Measurements from ENCODE around the gene S100A9.
"Not testable (repeated sequence)": the region's sequence is repeated elsewhere in the genome, so short reads cannot be mapped to it uniquely, and the experiment has no call there.

Gene S100A9

GRCh38 chr1:153339802-153340201 lies 17.9 kb upstream of the S100A9 start:
- peaks cover 31% of the 10 kb centered on the region for H3K4me1 Mint-ChIP-seq
- CTCF ChIA-PET: no interaction called here
- H3K27ac Mint-ChIP-seq: no peak overlapping the region
- H3K9me3 Mint-ChIP-seq: no peaks in the 10 kb centered on the region
- DNase-seq: no peak
- H3K4me3 Mint-ChIP-seq: no peak overlapping the region
- H3K27me3 Mint-ChIP-seq: peaks cover 30% of the 10 kb centered on the region
- no peaks in the 10 kb centered on the region for H3K36me3 Mint-ChIP-seq

- H3K27me3 Mint-ChIP-seq: peaks cover 34% of the 10 kb centered on the region
- no peak overlapping the region for H3K4me3 Mint-ChIP-seq
- H3K27ac Mint-ChIP-seq: no peak overlapping the region
- H3K4me1 Mint-ChIP-seq: peaks cover 34% of the 10 kb centered on the region
- CTCF ChIA-PET: no interaction called here
- DNase-seq: no peak
- no peaks in the 10 kb centered on the region for H3K36me3 Mint-ChIP-seq
- no peaks in the 10 kb centered on the region for H3K9me3 Mint-ChIP-seq
These were observed 17.3 kb upstream of the S100A9 start for GRCh38 chr1:153340356-153340755.

DNA sequence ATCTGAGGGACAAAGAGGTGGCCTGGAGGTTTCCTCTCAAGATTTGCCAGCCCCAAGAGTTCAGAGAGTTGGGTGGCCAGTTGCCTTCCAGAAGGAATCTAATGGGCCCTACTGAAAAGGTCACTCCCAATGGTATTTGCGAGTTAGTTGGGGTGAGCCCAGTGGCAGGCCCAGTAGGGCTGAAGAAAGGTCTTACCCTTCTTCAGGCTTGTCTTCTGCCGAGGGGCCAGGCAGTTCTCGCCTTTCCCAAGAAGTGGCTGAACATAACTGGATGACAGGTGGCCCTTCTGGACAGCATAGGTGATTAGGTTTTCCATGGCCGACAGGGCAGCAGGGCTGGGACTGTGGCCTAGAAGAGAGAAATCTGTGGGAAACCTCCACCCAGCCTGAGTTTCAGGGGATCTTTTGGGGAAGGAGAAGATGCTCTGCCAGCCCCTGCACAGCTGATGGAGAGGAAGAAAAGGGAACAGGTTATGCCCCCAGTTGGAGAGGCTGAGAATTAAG lies 16.2 kb upstream of the S100A9 start:
- peaks cover 46% of the 10 kb centered on the region for H3K4me1 Mint-ChIP-seq
- CTCF ChIA-PET: interaction anchor here (2.8 kb wide), 1 partner anchor 11 kb away, joined by 18 read pairs; no protein-coding TSS in a partner anchor
- no peaks in the 10 kb centered on the region for H3K36me3 Mint-ChIP-seq
- H3K9me3 Mint-ChIP-seq: no peaks in the 10 kb centered on the region
- peaks cover 45% of the 10 kb centered on the region for H3K27me3 Mint-ChIP-seq
- no peak overlapping the region for H3K27ac Mint-ChIP-seq
- H3K4me3 Mint-ChIP-seq: no peak overlapping the region
- DNase-seq: no peak

- CTCF ChIA-PET: interaction anchor here (2.8 kb wide), 1 partner anchor 10 kb away, joined by 18 read pairs; no protein-coding TSS in a partner anchor
- Mint-ChIP-seq H3K9me3 (no peaks in the 10 kb centered on the region), H3K36me3 (no peaks in the 10 kb centered on the region), H3K4me1 (peaks cover 48% of the 10 kb centered on the region), H3K4me3 (no peak overlapping the region), H3K27ac (no peak overlapping the region), H3K27me3 (peaks cover 52% of the 10 kb centered on the region)
- no peak for DNase-seq
These were observed 15.5 kb upstream of the S100A9 start for GRCh38 chr1:153342178-153342577.

GRCh38 chr1:153343040-153343681 lies 14.5 kb upstream of the S100A9 start:
- CTCF ChIA-PET: interaction anchor here (1.0 to 2.8 kb wide), 3 partner anchors 9 to 152 kb away, joined by 3 to 18 read pairs (median 7); no protein-coding TSS in a partner anchor
- no peak for DNase-seq
- peaks cover 58% of the 10 kb centered on the region for H3K27me3 Mint-ChIP-seq
- H3K4me3 Mint-ChIP-seq: no peak overlapping the region
- H3K27ac Mint-ChIP-seq: no peak overlapping the region
- H3K9me3 Mint-ChIP-seq: no peaks in the 10 kb centered on the region
- H3K4me1 Mint-ChIP-seq: peaks cover 48% of the 10 kb centered on the region
- H3K36me3 Mint-ChIP-seq: no peaks in the 10 kb centered on the region

DNA sequence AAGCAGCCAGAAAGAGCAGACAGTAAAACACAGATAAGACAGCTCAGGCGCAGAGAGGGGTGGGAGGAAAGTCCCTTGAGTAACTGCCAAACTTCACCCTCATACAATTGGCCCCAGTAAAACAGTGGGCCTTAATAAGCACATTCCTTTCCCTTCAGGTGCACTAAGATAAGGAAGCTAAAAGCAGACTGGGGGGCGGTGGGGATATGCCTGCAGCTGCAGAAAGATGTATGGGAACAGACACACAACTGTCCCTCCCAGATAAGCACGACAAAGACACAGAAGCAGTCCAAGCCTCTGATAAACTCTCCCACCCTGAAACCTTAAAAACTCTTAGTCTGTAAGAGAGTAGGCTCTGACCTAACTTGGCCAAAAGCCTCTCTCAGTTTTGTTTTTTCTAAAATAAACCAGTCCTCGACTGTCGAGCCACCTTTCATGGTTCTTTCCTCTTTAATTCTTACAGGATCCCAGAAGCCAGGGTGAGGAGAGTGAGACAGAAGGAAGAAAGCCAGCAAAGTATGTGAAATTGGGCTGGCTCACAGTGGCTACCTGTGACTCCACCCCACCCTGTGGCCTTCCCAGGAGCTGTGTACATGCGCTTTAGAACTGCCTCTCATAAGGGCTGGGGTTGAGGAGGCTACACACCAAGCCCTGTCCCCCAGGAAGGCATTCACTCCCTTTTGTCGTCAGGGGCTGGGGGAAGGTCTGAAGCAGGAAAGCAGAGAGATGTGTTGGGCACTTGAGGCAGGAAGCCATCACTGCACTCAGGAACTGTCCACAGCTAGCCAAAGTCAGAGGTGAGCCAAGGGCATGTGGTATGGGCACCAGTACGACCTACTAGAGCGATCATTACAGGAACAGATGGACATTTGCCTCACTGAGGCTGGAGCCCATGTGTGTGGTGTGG lies 13.6 kb upstream of the S100A9 start:
- no peak for DNase-seq
- CTCF ChIA-PET: interaction anchor here (1.0 to 2.8 kb wide), 4 partner anchors 8 to 151 kb away, joined by 3 to 18 read pairs (median 6); no protein-coding TSS in a partner anchor
- H3K9me3 Mint-ChIP-seq: no peaks in the 10 kb centered on the region
- no peak overlapping the region for H3K4me3 Mint-ChIP-seq
- peaks cover 48% of the 10 kb centered on the region for H3K4me1 Mint-ChIP-seq
- H3K36me3 Mint-ChIP-seq: no peaks in the 10 kb centered on the region
- H3K27me3 Mint-ChIP-seq: peaks cover 65% of the 10 kb centered on the region
- no peak overlapping the region for H3K27ac Mint-ChIP-seq

DNA sequence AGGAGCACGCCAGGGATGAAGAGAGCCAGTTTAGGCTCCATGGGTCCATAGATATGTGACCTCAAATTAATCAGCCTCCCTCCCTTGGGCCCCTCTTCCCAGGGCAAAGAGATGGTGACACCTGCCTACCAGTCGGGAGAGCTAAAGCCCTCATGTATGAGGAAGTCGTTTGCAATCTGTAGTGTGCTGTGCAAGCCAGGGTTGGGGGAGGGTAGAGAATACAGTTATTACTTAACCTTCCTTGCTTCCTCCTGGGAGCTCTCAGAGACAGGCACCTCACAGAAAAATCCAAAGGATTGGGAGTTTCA lies 13.0 kb upstream of the S100A9 start:
- peaks cover 68% of the 10 kb centered on the region for H3K27me3 Mint-ChIP-seq
- CTCF ChIA-PET: interaction anchor here (1.0 to 1.8 kb wide), 2 partner anchors 8 to 150 kb away, joined by 5 to 7 read pairs; no protein-coding TSS in a partner anchor

DNA sequence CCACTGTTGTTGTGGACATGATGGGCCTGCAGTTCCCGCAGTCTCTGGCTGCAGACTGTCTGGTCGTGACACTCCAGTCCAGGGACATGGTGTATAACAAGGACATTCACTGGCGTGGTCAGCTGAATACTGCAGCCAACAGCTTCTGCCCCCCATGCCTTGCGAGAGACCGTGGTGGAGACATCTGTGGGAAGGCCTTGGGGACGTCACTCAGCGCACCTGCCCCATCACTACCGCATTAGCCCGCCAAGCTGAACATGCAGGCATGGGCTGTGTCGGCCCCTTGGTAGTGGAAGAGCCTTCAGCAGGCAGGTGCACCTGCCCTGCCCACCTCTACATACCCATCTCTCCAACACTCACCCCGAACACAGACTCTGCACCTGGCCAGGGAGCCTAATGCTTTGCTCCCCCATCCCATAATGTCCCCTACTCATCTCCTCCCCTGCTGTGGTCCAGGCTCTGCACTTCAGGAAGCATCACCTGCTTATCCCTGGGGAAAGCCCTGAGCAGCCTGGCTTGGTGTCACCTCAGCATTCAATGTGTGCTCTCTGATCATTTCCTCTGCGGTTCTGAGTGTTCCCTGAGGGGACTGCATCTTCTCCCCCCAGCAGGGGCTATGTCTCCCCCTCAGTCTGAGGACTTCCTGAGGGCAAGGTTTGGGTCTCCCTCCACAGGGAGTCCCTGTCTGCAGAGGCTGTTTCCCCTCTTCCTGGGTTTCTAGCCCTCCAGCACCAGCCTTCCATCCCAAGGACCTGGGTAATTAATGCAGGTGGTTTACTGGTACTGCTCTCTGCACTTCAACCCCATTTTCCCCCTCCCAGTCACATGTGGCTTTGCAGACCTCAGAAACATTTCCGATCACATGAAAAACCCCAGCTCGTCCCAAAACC lies 12.2 kb upstream of the S100A9 start:
- Mint-ChIP-seq H3K9me3 (no peaks in the 10 kb centered on the region), H3K4me1 (peaks cover 34% of the 10 kb centered on the region), H3K27me3 (peaks cover 74% of the 10 kb centered on the region), H3K27ac (no peak overlapping the region), H3K4me3 (no peak overlapping the region), H3K36me3 (no peaks in the 10 kb centered on the region)
- CTCF ChIA-PET: interaction anchor here (1.0 to 1.9 kb wide), 3 partner anchors 8 to 149 kb away, joined by 5 to 8 read pairs (median 5); no protein-coding TSS in a partner anchor
- DNase-seq: no peak

More for the DNA sequence above, 13.0 kb upstream of the S100A9 start:
- H3K4me1 Mint-ChIP-seq: peaks cover 42% of the 10 kb centered on the region
- no peak for DNase-seq
- no peak overlapping the region for H3K4me3 Mint-ChIP-seq
- no peaks in the 10 kb centered on the region for H3K9me3 Mint-ChIP-seq
- H3K27ac Mint-ChIP-seq: no peak overlapping the region
- H3K36me3 Mint-ChIP-seq: no peaks in the 10 kb centered on the region

- H3K36me3 Mint-ChIP-seq: no peaks in the 10 kb centered on the region
- H3K27ac Mint-ChIP-seq: no peak overlapping the region
- H3K4me3 Mint-ChIP-seq: no peak overlapping the region
- no peaks in the 10 kb centered on the region for H3K9me3 Mint-ChIP-seq
- CTCF ChIA-PET: interaction anchor here (1.7 to 1.9 kb wide), 2 partner anchors 9 to 149 kb away, joined by 5 to 8 read pairs; no protein-coding TSS in a partner anchor
- no peak for DNase-seq
- peaks cover 79% of the 10 kb centered on the region for H3K27me3 Mint-ChIP-seq
- H3K4me1 Mint-ChIP-seq: peaks cover 29% of the 10 kb centered on the region
These were observed 11.5 kb upstream of the S100A9 start for GRCh38 chr1:153346077-153346723.

DNA sequence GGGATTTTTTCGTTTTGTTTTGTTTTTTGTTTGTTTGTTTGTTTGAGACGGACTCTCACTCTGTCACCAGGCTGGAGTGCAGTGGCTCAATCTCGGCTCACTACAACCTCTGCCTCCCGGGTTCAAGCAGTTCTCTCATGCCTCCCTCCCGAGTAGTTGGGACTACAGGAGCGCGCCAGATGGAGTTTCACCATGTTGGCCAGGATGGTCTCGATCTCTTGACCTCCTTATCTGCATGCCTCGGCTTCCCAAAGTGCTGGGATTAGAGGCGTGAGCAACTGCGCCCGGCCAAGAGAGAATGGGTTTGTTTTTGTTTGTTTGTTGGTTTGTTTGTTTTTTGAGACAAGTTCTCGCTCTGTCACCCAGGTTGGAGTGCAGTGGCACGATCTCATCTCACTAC lies 10.6 kb upstream of the S100A9 start:
- not testable (repeated sequence) for H3K4me3 Mint-ChIP-seq, DNase-seq, H3K27ac Mint-ChIP-seq, H3K36me3 Mint-ChIP-seq, H3K9me3 Mint-ChIP-seq
- CTCF ChIA-PET: interaction anchor here (1.9 to 9.2 kb wide), 2 partner anchors 8 to 149 kb away, joined by 5 to 172 read pairs; no protein-coding TSS in a partner anchor
- Mint-ChIP-seq H3K4me1 (peaks cover 29% of the 10 kb centered on the region), H3K27me3 (peaks cover 75% of the 10 kb centered on the region)

- no peak overlapping the region for H3K27ac Mint-ChIP-seq
- no peak for DNase-seq
- no peak overlapping the region for H3K4me3 Mint-ChIP-seq
- H3K9me3 Mint-ChIP-seq: no peaks in the 10 kb centered on the region
- H3K36me3 Mint-ChIP-seq: no peaks in the 10 kb centered on the region
- CTCF ChIA-PET: interaction anchor here (9.2 kb wide), 1 partner anchor 148 kb away, joined by 172 read pairs; no protein-coding TSS in a partner anchor
- peaks cover 75% of the 10 kb centered on the region for H3K27me3 Mint-ChIP-seq
- peaks cover 29% of the 10 kb centered on the region for H3K4me1 Mint-ChIP-seq
These were observed 9.8 kb upstream of the S100A9 start for GRCh38 chr1:153347856-153348255.

DNA sequence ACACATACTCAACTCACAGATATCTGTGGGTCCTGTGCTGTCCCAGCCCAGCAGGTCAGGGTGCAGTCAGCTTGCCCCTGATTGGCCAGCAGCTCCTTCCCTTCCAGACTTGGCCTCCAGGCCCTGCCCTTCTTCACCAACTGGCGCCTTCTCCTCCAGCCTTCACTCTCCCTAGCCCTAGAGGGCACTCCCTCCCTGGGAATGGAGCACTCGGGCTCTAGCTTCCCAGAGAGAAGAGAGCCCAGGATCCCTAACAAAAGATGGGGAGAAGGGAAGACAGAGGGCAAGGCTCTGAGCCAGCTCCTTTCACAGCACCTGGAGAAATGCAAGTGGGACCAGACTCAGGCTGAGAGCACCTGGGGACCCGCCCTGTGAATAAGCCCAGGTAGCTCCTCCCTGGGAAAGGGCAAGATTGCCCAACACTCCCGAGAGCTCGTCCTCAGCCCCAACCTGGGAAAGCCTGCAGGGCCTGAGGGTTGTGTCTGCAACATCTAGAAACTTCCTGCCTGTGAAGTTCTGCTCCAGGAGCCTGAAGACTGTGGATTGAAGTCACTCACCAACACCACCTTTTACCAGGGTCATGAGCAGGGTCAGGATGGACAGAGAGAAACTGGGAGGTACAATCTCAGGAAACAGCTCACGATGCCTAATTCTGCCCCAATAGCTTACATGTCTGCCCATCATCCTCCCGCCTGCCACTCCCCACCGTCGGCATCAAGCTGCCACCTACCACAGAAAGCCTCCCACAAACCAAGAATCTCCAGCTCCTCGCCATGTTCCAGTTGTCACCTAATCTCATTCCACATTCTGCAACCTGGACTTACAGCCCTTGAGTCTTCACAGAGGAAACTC lies 8.9 kb upstream of the S100A9 start, which contains the start of gene PGLYRP4:
Gene PGLYRP4 (minus strand): TSS at position 331 of the 852 bp plus-strand sequence. CDS start 909 bp downstream, outside the sequence.
- no peak within 1 kb of the TSS for H3K27ac Mint-ChIP-seq
- DNase-seq: no peak
- H3K27me3 Mint-ChIP-seq: peaks cover 75% of the 10 kb centered on the region
- H3K36me3 Mint-ChIP-seq: no peaks in the 10 kb centered on the region
- no peak within 1 kb of the TSS for H3K4me3 Mint-ChIP-seq
- no peaks in the 10 kb centered on the region for H3K9me3 Mint-ChIP-seq
- CTCF ChIA-PET: interaction anchor here (1.0 to 9.2 kb wide), 2 partner anchors 9 to 147 kb away, joined by 4 to 172 read pairs; partner anchors contain the start of gene S100A9
- peaks cover 25% of the 10 kb centered on the region for H3K4me1 Mint-ChIP-seq
